ENCODE results near the gene PSMD13. TPM values are rescaled to one million over a fixed set of nuclear protein-coding genes. Genes with fewer than 3 reads are reported as not detected.
"Not testable (repeated sequence)": the region's sequence is repeated elsewhere in the genome, so short reads cannot be mapped to it uniquely, and the experiment has no call there.

Gene PSMD13
- polyA plus RNA-seq, 1 donor (not counting 4 experiments of a cell fraction or from before 2014, with no cell fraction given) = 184 TPM

GRCh38 chr11:285894-286220 is 49.1 kb downstream of the PSMD13 start:
- DNase-seq (ENCODE audit: low read depth, low spot score) (no peak), FAIRE-seq (no peak)

GRCh38 chr11:286977-287820 is 50.4 kb downstream of the PSMD13 start:
- H3K4me1 ChIP-seq (ENCODE audit: control insufficient read depth, extremely low read depth, insufficient read depth, low read length); H3K27ac ChIP-seq (ENCODE audit: control insufficient read depth, insufficient read depth, low read length); DNase-seq (ENCODE audit: low read depth, low spot score); H3K4me3 ChIP-seq (ENCODE audit: control insufficient read depth in 2 of 3, extremely low read depth in 1 of 3, insufficient read depth in 2 of 3, low read depth in 1 of 3, low read length in 3 of 3); H3K4me2 ChIP-seq (ENCODE audit: control insufficient read depth, extremely low read depth, insufficient read depth, low read depth, low read length); H3K36me3 ChIP-seq (ENCODE audit: control insufficient read depth in 2 of 2, extremely low read depth in 1 of 2, insufficient read depth in 2 of 2, low read length in 2 of 2); H3K9me3 ChIP-seq (ENCODE audit: control insufficient read depth, low read depth, low read length); H3K9ac ChIP-seq (ENCODE audit: control insufficient read depth, extremely low read depth, insufficient read depth, low read length); H3K79me2 ChIP-seq (ENCODE audit: control insufficient read depth, insufficient read depth, low read length); H4K20me1 ChIP-seq (ENCODE audit: control insufficient read depth, extremely low read depth, insufficient read depth, low read length); dilution Hi-C loops (cut with MboI; ENCODE audit: extremely low pct_ligation_motif_present, low sequenced_read_pairs); FAIRE-seq; H3K9me1 ChIP-seq (ENCODE audit: control insufficient read depth, extremely low read depth, insufficient read depth, low read length); H2AFZ ChIP-seq (ENCODE audit: control insufficient read depth, low read length): not testable (repeated sequence)
- H3K27me3 ChIP-seq (ENCODE audit: control insufficient read depth, extremely low read depth, insufficient read depth, low read length) = peaks cover 40% of the 10 kb centered on the region

More at GRCh38 chr11:285894-286220, 49.1 kb downstream of the PSMD13 start:
- Histone ChIP-seq H3K4me1 (ENCODE audit: control insufficient read depth, extremely low read depth, insufficient read depth, low read length) (peaks cover 7% of the 10 kb centered on the region), H4K20me1 (ENCODE audit: control insufficient read depth, extremely low read depth, insufficient read depth, low read length) (no peaks in the 10 kb centered on the region), H2AFZ (ENCODE audit: control insufficient read depth, low read length) (no peak overlapping the region), H3K36me3 (ENCODE audit: control insufficient read depth in 2 of 2, extremely low read depth in 1 of 2, insufficient read depth in 2 of 2, low read length in 2 of 2) (no peaks in the 10 kb centered on the region), H3K4me3 (ENCODE audit: control insufficient read depth in 2 of 3, extremely low read depth in 1 of 3, insufficient read depth in 2 of 3, low read depth in 1 of 3, low read length in 3 of 3) (no peak overlapping the region), H3K27ac (ENCODE audit: control insufficient read depth, insufficient read depth, low read length) (no peak overlapping the region), H3K79me2 (ENCODE audit: control insufficient read depth, insufficient read depth, low read length) (no peaks in the 10 kb centered on the region), H3K9me1 (ENCODE audit: control insufficient read depth, extremely low read depth, insufficient read depth, low read length) (no peaks in the 10 kb centered on the region), H3K9me3 (ENCODE audit: control insufficient read depth, low read depth, low read length) (no peaks in the 10 kb centered on the region), H3K27me3 (ENCODE audit: control insufficient read depth, extremely low read depth, insufficient read depth, low read length) (peaks cover 54% of the 10 kb centered on the region), H3K9ac (ENCODE audit: control insufficient read depth, extremely low read depth, insufficient read depth, low read length) (no peak overlapping the region), H3K4me2 (ENCODE audit: control insufficient read depth, extremely low read depth, insufficient read depth, low read depth, low read length) (no peak overlapping the region)
- TF ChIP-seq EZH2 (IDR thresholded peaks at IDR 0.05; ENCODE audit: low read length) (no peak), CTCF (optimal IDR thresholded peaks at IDR 0.05 in 1 of 3, IDR thresholded peaks at IDR 0.05 in 1 of 3, conservative IDR thresholded peaks at IDR 0.05 in 1 of 3; ENCODE audit: extremely low read depth in 1 of 3, insufficient read depth in 2 of 3, low read length in 3 of 3) (no peak)
- dilution Hi-C loops (cut with MboI; ENCODE audit: extremely low pct_ligation_motif_present, low sequenced_read_pairs) = no loop called here

All from keratinocyte (primary cell).